Osteocyte (in vitro differentiated cells): ENCODE data around the gene FLNA. TPM values are rescaled to one million over a fixed set of nuclear protein-coding genes. Genes with fewer than 3 reads are reported as not detected.
"Not testable (repeated sequence)": the region's sequence is repeated elsewhere in the genome, so short reads cannot be mapped to it uniquely, and the experiment has no call there.

Source experiments
- DNase-seq: peaks from one replicate; pipeline ENCODE4 v3.0.0; 2021; ENCODE audit warnings: mixed read lengths; ENCODE audit not compliant: unreplicated experiment; ENCODE audit errors: extremely low spot score
- H3K27ac Mint-ChIP-seq: one replicate; pipeline ENCODE4 v1.8.0; 2021; ENCODE audit warnings: mild to moderate bottlenecking, mixed read lengths; ENCODE audit not compliant: unreplicated experiment
- H3K27me3 Mint-ChIP-seq: one replicate; pipeline ENCODE4 v1.8.0; 2021; ENCODE audit warnings: mixed read lengths; ENCODE audit not compliant: unreplicated experiment
- H3K36me3 Mint-ChIP-seq: one replicate; pipeline ENCODE4 v1.8.0; 2021; ENCODE audit warnings: mixed read lengths; ENCODE audit not compliant: unreplicated experiment
- H3K4me1 Mint-ChIP-seq: one replicate; pipeline ENCODE4 v1.8.0; 2021; ENCODE audit warnings: mixed read lengths; ENCODE audit not compliant: unreplicated experiment
- H3K4me3 Mint-ChIP-seq: one replicate; pipeline ENCODE4 v1.8.0; 2021; ENCODE audit warnings: mild to moderate bottlenecking, moderate library complexity, mixed read lengths; ENCODE audit not compliant: unreplicated experiment
- H3K9me3 Mint-ChIP-seq: one replicate; pipeline ENCODE4 v1.8.0; 2021; ENCODE audit warnings: mixed read lengths; ENCODE audit not compliant: unreplicated experiment
- CTCF ChIP-seq: fragments of 200-600 bp; sonication (generic); IDR thresholded peaks from 2 replicates; pipeline ENCODE4 v1.5.0; 2021; ENCODE audit warnings: antibody characterized with exemption, mild to moderate bottlenecking, moderate library complexity
- total RNA-seq: library from RNA; stranded (reverse); gene quantifications from 2 replicates; pipeline ENCODE4 v1.2.1, GENCODE V29; 2021

The FLNA gene
- total RNA-seq, 1 donor from 2014 or later: 2,024 TPM

- Mint-ChIP-seq H3K4me1 (peaks cover 15% of the 10 kb centered on the region), H3K27ac (peak overlapping the region; percentile 23), H3K4me3 (peak overlapping the region; percentile 10), H3K27me3 (no peaks in the 10 kb centered on the region), H3K36me3 (peaks cover 15% of the 10 kb centered on the region), H3K9me3 (no peaks in the 10 kb centered on the region)
- DNase-seq: no peak
- no peak for TF ChIP-seq CTCF
Observed at GRCh38 chrX:154401045-154401799, 26.8 kb upstream of the FLNA start.

DNA sequence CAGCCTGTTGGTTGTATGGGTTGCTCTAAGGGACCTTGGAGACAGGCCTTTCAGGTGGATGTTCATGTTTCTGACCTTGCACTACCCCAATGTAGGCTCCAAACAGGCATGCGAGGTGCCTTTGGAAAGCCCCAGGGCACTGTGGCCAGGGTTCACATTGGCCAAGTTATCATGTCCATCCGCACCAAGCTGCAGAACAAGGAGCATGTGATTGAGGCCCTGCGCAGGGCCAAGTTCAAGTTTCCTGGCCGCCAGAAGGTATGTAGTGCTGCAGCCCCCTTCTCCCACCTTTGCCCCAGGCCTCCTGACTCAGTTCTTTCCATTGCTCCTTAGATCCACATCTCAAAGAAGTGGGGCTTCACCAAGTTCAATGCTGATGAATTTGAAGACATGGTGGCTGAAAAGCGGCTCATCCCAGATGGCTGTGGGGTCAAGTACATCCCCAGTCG is 26.0 kb upstream of the FLNA start:
- not testable (repeated sequence) for DNase-seq, H3K9me3 Mint-ChIP-seq, H3K27me3 Mint-ChIP-seq, H3K27ac Mint-ChIP-seq
- Mint-ChIP-seq H3K4me3 (peak overlapping the region; percentile 97), H3K4me1 (peaks cover 15% of the 10 kb centered on the region), H3K36me3 (peaks cover 15% of the 10 kb centered on the region)

- H3K36me3 Mint-ChIP-seq: peaks cover 15% of the 10 kb centered on the region
- H3K4me3 Mint-ChIP-seq: peak overlapping the region; percentile 97
- H3K27me3 Mint-ChIP-seq: no peaks in the 10 kb centered on the region
- peaks cover 15% of the 10 kb centered on the region for H3K4me1 Mint-ChIP-seq
- no peak for DNase-seq
- no peaks in the 10 kb centered on the region for H3K9me3 Mint-ChIP-seq
- peak overlapping the region; percentile 99 for H3K27ac Mint-ChIP-seq
- no peak for TF ChIP-seq CTCF
Observed at GRCh38 chrX:154399527-154400368, 25.3 kb upstream of the FLNA start.

DNA sequence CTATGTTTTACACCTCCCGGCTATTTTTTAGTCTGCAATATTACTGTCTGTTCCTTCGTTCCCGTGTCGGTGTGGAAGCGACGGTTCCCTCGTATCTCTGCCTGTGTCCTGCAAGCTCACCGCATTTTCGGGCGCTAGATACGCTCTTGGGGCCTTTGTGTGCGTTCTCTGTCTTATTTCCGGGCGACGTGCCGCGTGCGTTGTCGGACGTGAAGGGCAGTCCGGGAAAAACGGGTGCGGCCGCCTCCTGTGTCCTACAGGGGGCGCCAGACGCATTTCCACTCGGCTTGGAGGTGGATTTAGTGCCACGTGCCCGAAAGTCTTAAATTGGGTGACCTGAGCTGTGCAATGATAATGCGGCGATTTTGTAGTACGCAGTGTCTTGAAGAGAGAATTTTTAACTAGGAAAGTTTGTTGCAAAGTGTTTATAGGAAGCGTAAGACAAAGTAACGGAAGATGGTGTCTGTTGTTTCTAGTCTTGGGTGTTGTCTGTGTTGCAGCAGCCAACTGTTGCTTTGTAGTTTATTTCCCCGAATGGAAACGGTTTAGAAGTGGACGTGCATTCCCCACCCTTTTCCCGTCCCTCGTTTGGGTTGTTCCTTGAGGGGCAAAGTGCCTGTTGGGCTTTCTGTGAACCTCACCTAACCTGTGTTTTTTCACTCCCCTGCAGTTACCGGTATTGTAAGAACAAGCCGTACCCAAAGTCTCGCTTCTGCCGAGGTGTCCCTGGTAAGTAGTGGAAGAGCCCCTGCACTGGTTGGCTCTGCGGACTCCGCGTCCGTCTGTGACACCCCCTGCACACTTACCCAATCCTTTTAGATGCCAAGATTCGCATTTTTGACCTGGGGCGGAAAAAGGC is 24.5 kb upstream of the FLNA start:
- Mint-ChIP-seq H3K36me3 (peaks cover 13% of the 10 kb centered on the region), H3K27ac (peak overlapping the region; percentile 99), H3K4me1 (peaks cover 15% of the 10 kb centered on the region), H3K27me3 (no peaks in the 10 kb centered on the region), H3K9me3 (no peaks in the 10 kb centered on the region), H3K4me3 (peak overlapping the region; percentile 97)
- TF ChIP-seq CTCF: peak; percentile 79
- peak; percentile 94 for DNase-seq

DNA sequence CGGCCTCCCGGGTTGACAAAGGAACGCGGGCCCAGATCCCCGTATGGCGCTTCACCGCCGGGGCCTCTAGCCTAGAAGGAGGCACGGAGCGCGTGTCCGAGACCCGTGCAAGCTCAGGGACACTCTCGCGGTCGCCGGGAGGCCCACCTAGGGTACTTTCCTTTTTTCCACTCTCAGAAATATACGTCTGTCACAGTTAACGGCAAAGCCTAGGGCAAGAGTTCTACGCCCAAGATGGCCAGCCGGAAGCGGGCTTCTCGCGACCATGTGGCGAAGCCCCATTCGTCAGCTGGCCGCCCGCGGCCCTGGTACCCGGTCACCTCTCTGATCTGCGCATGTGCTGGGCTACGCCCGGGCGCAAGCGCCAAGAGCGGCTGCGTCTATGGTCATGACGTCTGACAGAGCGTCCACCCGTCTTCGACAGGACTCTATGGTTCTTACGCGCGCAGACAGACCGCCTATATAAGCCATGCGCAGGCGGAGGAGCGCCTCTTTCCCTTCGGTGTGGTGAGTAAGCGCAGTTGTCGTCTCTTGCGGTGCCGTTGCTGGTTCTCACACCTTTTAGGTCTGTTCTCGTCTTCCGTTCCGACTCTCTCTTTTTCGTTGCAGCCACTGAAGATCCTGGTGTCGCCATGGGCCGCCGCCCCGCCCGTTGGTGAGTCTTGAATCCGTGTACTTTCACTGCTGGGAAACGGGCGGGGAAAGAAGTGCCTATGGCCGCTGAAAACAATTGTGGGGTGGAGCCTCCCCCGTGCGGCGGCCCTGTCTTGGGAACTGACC is 23.6 kb upstream of the FLNA start, which contains the start of gene RPL10:
RPL10 (plus strand) TSS at position 490 of the 780 bp plus-strand sequence; CDS start at position 633, 143 bp downstream.
- peaks cover 13% of the 10 kb centered on the region for H3K36me3 Mint-ChIP-seq
- H3K27ac Mint-ChIP-seq: peak within 1 kb of the TSS; percentile 99
- H3K4me1 Mint-ChIP-seq: peaks cover 15% of the 10 kb centered on the region
- no peaks in the 10 kb centered on the region for H3K27me3 Mint-ChIP-seq
- peak; percentile 98 for DNase-seq
- no peak for TF ChIP-seq CTCF
- no peaks in the 10 kb centered on the region for H3K9me3 Mint-ChIP-seq
- H3K4me3 Mint-ChIP-seq: peak within 1 kb of the TSS; percentile 97
